GM20000 (cell line): ENCODE measurements around the gene STPG3.

ENCODE experiments used
- DNase-seq: peaks from one replicate; pipeline ENCODE4 v3.0.0; 2012; ENCODE audit warnings: low spot score
- CTCF ChIP-seq: IDR thresholded peaks from 2 replicates; pipeline ENCODE4 v1.5.1; 2012; ENCODE audit warnings: mild to moderate bottlenecking, control low read depth; ENCODE audit errors: extremely low read depth, missing control alignments

STPG3 gene

GRCh38 chr9:137279741-137280473 lies 28.8 kb downstream of the STPG3 start:
- TF ChIP-seq CTCF, result no peak
- no peak for DNase-seq

- peak; percentile 68 for TF ChIP-seq CTCF
- DNase-seq, result peak; percentile 87
Observed at GRCh38 chr9:137280474-137281344, 29.6 kb downstream of the STPG3 start.

- DNase-seq, result peak; percentile 40
- no peak for TF ChIP-seq CTCF
Observed at GRCh38 chr9:137281345-137282116, 30.4 kb downstream of the STPG3 start.

GRCh38 chr9:137286975-137287383 lies 35.9 kb downstream of the STPG3 start:
- DNase-seq, result peak; percentile 82

GRCh38 chr9:137293094-137293481 lies 42.0 kb downstream of the STPG3 start:
- no peak for DNase-seq

More at GRCh38 chr9:137286975-137287383, 35.9 kb downstream of the STPG3 start:
- TF ChIP-seq CTCF, result peak; percentile 35

GRCh38 chr9:137293482-137294090 lies 42.5 kb downstream of the STPG3 start:
- TF ChIP-seq CTCF, result no peak
- DNase-seq, result no peak

More at GRCh38 chr9:137293094-137293481, 42.0 kb downstream of the STPG3 start:
- no peak for TF ChIP-seq CTCF
